Activated CD4-positive, alpha-beta T cell treated with anti-CD3 and anti-CD28 coated beads for 1 hour (primary cell): ENCODE measurements around the gene ZNF800.

Experiments
- DNase-seq: peaks from one replicate; pipeline ENCODE4 v3.0.0-alpha.2; 2020

The ZNF800 gene

GRCh38 chr7:127390817-127391590, 1.5 kb downstream of the ZNF800 start:
- DNase-seq, result no peak

DNA sequence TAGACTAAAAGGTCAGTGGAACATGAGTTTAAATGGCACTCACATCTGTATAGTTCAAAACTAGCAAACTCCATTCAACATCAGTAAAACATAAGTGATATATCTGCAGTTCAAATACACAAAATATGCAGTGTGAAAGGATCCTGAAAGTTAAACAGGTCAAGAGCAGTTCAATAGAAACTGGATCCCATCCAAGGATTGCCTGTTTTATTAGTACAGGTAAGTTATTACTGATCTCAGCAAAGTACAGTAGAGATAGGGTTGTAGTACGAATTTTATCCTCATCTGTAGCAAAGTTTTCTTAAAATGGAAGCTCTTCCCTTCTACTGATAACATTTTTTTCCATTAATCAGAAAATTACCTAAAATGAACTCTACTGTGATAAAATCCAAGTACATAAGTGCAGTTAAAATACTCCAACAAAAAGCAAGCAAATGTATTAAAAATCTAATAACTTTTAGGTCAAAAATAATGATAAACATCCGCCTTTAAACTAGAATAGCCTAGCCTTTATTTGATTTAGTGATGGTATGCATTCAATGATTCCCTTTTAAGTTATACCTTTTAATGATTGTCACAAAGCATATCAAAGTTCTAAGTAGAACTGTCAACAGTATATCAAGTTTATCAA, 2.2 kb downstream of the ZNF800 start:
- DNase-seq, result no peak

GRCh38 chr7:127389321-127389720, 3.2 kb downstream of the ZNF800 start:
- DNase-seq, result no peak

- DNase-seq, result no peak
These were observed 4.5 kb downstream of the ZNF800 start for GRCh38 chr7:127387974-127388373.

- DNase-seq, result no peak
These were observed 9.2 kb downstream of the ZNF800 start for GRCh38 chr7:127383123-127383835.

DNA sequence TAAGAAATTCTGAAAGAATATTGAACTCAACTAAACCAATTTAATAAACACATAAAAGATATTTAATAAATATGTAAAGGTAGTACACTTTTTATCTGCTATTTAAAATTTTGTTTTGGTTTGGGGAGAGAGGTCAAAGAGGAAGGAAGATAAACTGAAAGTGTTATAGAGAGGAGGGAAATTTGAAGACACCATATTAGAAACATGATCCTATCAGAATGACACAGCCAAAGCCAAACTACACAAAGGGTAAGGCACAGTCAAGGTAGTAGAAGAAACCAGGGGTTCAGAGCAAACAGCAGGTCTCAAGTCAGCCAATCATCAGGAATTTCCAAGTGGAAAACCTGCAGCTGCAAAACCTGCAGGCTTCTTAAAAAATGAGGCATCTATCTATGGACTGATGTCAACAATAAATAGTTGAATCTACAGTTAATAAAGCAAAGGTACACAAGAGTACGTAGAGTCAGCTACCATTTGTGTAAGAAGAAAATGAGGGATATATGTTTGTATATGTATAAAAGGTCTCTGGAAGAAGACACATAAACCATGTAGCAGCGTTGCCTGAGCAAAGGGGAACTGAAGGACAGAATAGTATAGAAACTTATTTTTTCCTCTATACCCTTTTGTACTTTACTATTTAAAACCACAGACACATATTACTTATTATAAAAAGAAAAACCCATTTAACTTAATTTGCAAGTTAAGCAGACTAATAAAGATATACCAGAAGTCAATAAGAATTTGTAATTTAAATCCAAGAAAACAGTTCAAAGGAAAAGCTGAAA, 10.0 kb downstream of the ZNF800 start:
- no peak for DNase-seq

- DNase-seq, result no peak
These were observed 12.0 kb downstream of the ZNF800 start for GRCh38 chr7:127380479-127380878.

DNA sequence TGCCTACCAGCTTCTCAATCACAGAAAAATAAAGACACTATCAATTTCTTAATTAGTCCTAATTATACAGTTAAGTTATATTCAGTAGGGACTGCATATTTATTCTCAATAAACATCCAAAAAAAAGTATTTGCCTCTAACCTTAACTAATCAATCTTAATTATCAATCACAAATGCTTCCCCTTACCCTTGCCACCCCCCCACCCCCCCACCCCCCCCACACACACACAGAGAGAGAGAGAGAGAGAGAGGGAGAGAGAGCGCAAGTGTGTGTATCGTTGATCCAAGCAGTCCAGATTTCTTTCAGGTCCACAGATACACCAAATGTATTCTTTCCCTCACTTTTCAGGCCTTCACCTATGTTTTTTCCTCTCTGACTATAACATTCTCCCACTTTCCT, 12.9 kb downstream of the ZNF800 start:
- DNase-seq, result no peak

DNA sequence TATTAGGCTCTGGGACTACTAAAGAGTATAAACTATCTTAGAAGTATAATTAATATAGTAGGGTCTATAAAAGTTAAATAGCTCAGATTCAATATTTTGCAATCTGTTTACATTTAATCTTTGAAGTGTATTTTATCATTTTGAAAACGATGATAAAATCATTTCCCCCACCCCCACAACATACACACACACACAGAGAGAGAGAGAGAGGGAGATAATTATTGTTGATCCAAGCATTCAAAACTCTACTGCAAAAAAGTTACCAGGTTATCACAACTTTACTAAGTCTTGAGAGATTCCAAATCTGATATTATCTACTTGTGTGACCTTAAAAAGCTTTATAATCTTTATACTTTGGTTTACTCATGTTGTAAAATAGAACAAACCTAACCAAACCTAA, 14.0 kb downstream of the ZNF800 start:
- no peak for DNase-seq

DNA sequence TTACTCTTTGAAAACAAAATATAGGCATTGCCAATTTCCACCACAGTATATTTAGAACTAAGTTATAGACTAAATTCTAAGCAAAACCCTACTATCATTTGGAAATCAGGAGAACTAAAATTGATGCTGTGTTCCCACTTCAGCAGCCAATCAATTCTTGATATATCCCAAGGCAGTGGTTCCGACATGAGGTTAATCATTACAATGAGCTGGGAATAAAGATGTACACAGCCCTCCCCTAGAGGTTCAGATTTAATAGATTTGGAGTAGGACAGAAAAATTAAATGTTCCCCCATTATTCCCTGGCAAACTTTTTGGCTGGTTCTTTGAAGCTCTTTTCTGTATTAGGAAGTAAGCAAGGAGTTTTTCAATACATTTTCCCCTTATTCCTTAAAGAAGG, 15.1 kb downstream of the ZNF800 start:
- DNase-seq, result no peak

- no peak for DNase-seq
These were observed 16.9 kb downstream of the ZNF800 start for GRCh38 chr7:127375631-127376030.

DNA sequence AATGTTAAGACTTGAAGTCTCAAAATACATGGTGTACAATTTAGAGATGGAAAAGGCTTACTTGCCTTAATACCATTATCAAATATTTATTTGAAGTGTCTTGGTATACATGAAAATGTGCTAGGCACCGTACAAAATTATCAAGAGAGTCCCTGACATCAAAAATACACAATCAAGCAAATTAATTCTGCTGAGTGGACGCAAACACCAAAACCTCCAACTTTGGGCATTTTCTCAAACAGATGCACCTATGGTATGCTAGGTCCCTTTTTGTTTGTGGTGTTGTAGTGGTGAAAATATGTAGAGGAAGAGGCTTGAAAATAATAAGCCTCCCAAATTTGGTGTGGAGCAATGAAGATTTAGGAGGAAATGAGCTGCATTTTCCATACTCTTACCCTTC, 24.8 kb downstream of the ZNF800 start:
- DNase-seq, result no peak

DNA sequence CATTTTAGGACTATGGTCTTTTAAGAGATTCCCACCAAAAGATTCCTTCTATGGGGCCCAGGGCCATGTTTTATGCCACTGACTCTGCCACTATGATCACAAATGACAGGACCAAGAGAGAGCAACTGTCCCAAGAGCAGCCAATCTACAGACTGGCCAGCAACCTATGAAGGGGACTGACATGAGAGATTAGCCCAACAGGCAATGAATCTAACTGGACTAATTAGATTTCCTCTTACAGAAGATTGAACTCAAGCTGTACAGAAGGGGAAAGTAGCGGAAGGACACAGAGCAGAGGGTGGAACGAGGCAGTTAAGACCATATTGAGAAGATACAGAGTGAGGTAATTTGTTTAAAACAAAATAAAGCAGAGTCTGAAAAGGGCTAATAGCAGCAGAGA, 25.8 kb downstream of the ZNF800 start:
- DNase-seq, result no peak

DNA sequence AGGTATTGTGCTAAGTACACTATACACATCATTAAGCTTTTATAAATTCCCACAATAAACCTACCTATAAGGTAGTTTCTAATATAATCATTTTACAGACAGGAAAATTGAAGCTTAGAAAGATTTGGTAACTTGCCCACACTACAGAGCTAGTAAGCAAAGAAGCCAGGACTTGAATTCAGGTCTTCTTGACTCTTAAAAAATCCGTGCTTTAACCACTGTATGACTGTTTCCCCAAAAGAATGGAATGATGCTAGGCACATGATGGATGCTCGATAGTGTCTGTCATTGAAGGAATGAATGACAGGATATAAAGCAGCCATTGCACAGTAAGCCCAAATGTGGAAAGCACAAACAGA, 26.6 kb downstream of the ZNF800 start:
- DNase-seq, result no peak

DNA sequence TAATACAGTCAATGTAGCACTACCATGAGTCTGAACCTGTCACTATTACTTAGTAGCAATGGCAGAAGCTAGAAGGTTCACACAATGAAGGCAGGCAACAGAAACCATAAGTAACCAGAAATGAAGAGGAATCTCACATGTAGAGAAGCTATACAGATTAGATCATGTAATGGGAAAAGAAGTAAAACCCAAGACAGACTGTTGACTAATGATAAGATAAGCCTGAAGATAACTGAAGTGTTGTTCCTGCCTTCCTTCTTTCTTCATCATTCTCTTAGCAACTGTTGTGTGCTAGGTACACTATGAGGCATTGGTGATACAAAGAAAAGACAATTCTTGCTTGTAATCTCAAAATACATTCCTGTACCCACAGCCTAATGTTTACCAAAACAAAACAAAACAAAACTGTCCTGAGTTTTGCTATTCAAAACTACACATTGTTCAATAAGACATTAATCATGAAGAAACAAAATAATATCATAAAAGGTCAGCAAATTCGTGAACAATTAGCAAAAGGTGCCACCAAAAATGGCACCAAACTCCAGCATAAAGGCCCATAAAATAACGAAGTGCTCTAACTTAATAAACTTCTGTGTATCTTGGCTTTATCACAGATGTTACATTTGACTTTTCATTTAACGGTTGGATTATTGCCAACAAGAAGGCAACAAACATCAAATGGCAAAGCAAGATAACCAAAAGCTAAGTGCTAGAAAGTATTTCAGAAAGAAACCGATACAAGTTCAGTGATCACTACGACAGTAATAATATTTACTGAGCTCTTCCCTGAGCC, 27.1 kb downstream of the ZNF800 start:
- no peak for DNase-seq

DNA sequence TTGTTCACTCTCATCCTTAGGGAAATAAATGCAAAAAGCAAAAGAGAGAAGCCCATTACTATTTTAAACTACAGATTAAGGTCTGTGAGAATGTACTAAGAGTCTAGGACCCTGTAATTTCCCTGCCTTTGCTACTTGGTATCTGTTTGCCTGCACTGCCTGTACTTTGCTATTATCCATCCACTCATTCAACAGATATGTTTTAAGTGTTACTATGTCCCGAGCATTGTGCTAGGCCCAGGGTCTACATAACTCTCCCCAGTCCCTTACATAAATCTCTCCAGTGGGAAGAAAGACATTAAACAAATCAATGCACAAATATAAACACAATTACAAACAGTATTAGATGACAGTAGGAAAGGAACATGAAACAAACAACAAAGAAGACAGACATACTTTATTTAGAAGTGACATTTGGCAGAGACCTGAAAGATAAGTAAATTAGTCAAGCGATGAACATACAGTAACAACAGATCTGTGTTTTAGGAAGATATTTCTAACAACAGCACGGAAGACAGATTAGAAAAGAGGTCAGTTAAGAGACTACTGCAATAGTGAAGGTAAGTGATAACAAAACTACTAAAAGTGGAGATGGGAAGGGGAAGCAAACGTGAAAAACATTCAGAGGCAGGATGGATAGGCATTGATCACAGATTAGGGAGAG, 30.0 kb downstream of the ZNF800 start:
- DNase-seq, result no peak

GRCh38 chr7:127361736-127362135, 30.8 kb downstream of the ZNF800 start:
- DNase-seq, result no peak

- DNase-seq, result no peak
These were observed 33.5 kb downstream of the ZNF800 start for GRCh38 chr7:127359011-127359410.

DNA sequence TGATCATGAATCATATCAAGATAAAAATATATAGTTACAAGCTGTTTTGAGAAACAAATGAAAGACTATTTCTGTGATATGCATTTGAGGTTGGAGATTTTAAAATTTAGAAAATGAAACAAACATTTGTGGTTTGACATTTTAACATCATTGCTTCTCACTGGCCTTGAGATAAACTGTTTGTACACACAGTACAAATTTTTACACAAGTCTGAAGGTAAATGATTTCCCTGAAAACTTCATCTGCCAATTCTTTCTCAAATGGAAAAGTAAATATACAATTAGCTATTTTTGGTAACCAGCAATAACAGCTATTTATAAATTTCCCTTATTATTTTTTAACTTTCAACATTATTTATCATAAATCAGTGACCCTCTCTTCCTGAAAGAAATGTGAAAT, 38.6 kb downstream of the ZNF800 start:
- no peak for DNase-seq

- DNase-seq, result no peak
These were observed 41.9 kb downstream of the ZNF800 start for GRCh38 chr7:127350586-127350985.

DNA sequence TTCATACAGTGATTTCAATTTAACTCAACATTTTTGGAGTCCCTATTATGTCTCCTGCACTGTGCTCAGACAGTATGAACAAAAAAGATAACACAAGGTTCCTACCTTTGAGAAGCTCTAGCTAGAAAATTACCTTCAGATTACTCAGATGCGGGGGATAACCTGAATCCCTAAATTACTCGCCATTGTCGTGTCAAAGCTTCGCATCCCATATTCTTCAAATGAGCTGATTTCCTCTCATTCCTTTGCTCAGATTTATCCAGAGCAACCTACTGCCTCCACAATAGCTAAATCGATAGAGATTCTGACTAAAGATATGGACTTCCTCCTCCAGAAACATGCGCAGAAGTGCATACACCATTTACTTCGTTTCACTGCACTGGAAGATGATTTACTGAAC, 42.6 kb downstream of the ZNF800 start:
- no peak for DNase-seq

DNA sequence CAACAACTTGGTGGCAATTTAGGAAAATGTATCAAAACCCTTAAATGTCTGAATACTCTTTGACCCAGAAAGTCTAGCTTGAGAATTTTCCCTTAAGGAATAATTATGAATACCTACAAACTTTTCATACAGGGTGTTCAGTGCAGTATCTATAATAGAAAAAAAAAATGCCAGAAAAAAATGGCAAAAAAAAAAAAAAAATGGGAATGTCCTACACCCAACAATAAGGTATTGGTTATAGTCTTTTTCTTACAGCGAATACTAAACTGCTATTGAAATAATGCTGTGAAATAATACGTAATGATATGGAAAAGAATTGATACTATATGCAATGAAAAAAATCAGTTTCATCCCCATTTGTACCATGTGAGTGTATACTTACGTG, 44.3 kb downstream of the ZNF800 start:
- no peak for DNase-seq
